Fibroblast of pulmonary artery (primary cell): ENCODE data around the gene PPM1K.
"Not testable (repeated sequence)": the region's sequence is repeated elsewhere in the genome, so short reads cannot be mapped to it uniquely, and the experiment has no call there.

Source experiments
- DNase-seq: peaks from one replicate; pipeline ENCODE4 v3.0.0-alpha.2; 2010; ENCODE audit warnings: low read depth
- H3K4me3 ChIP-seq: replicated peaks from 2 replicates; pipeline ENCODE4 v1.5.1; 2011; ENCODE audit warnings: low read depth, mild to moderate bottlenecking, control low read depth, low read length, moderate library complexity
- CTCF ChIP-seq: IDR thresholded peaks from 2 replicates; pipeline ENCODE4 v1.5.1; 2011; ENCODE audit warnings: mild to moderate bottlenecking, control low read depth, low read length, inconsistent platforms; ENCODE audit errors: missing control alignments

The PPM1K gene

GRCh38 chr4:88315460-88316017 lies 31.2 kb upstream of the PPM1K start:
- DNase-seq, result no peak
- H3K4me3 ChIP-seq, result no peak overlapping the region
- TF ChIP-seq CTCF, result no peak

- DNase-seq, H3K4me3 ChIP-seq: not testable (repeated sequence)
Measured at GRCh38 chr4:88313088-88313624, 28.8 kb upstream of the PPM1K start.

GRCh38 chr4:88308587-88308986 lies 24.2 kb upstream of the PPM1K start:
- no peak for TF ChIP-seq CTCF
- no peak for DNase-seq
- no peak overlapping the region for H3K4me3 ChIP-seq

- no peak for DNase-seq
- TF ChIP-seq CTCF, result no peak
- no peak overlapping the region for H3K4me3 ChIP-seq
Measured at GRCh38 chr4:88297725-88298454, 13.5 kb upstream of the PPM1K start.

GRCh38 chr4:88297212-88297516 lies 12.8 kb upstream of the PPM1K start:
- no peak for TF ChIP-seq CTCF
- DNase-seq, result no peak
- H3K4me3 ChIP-seq, result no peak overlapping the region

- H3K4me3 ChIP-seq, result no peak overlapping the region
- DNase-seq, result no peak
- TF ChIP-seq CTCF, result no peak
Measured at GRCh38 chr4:88296413-88297211, 12.3 kb upstream of the PPM1K start.

- no peak for TF ChIP-seq CTCF
- no peak overlapping the region for H3K4me3 ChIP-seq
- no peak for DNase-seq
Measured at GRCh38 chr4:88295656-88296055, 11.3 kb upstream of the PPM1K start.
